IPS DF 4.7 (cell line): ENCODE measurements around the gene NR1D2.
"Not testable (repeated sequence)": the region's sequence is repeated elsewhere in the genome, so short reads cannot be mapped to it uniquely, and the experiment has no call there.

Experiments used
- DNase-seq: peaks from one replicate; pipeline ENCODE4 v3.0.0-alpha.2; 2013; ENCODE audit warnings: low spot score; ENCODE audit errors: extremely low read depth

Gene NR1D2

DNA sequence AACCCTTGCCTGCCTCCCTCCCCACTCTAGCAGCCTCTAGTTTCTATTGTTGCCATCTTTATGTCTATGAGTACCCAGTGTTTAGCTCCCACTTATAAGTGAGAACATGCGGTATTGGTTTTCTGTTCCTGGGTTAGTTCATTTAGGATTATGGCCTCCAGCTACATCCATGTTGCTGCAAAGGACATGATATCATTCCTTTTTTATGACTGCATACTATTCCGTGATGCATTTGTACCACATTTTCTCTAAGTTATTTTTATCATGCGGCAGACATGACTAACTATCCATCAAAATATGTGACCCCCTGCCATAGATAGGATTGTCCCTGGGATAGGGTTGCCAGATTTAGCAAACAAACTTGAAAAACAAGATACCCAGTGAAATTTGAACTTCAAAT lies 58.4 kb downstream of the NR1D2 start:
- DNase-seq = no peak

DNA sequence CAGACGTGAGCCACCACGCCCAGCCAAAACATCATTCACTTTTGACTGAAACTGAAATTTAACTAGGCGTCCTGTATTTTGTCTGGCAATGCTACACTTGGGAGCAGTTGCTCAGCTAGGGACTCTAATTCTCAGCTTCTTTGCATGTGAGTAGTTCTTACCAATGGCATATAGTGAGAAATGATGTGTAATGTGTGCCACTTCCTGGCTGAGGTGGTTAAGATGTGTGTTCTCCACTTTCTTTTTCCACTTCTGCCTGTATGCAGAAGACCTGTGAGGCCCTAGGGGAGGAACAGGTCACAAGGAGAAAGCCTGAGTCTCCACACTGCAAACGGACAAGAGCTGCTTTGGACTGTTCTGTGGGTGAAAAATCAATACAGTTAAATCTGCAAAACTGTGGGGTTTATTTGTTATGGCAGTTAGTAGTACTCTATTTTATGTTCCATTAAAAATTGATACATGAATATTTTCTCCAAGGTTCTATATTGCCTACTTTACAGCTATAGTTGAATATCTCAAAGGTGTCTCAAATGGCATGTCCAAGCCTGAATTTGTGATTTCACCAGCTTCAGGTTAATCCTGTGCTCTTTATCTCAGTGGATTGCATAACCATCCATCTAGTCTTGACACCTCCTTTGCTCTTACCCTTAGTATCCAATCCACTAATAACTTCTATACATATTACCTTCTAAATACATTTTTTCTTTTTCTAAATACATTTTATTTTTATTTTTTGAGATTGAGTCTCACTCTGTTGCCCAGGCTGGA lies 59.3 kb downstream of the NR1D2 start:
- DNase-seq = no peak

DNA sequence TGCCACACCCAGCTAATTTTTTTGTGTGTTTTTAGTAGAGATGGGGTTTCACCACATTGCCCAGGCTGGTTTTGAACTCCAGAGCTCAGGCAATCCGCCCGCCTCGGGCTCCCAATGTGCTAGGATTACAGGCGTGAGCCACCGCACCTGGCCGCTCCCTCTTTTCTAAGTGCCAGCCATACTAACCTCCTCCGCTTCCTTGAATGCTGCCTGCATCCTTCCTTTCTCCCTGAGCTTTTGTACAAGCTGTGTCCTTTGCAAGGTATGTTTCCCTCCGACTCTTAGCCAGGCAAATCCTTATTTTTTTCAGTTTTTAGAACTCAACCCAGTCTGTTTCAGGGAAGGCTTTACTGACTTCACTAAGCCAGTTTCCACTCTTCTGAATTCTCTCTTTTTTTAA lies 60.6 kb downstream of the NR1D2 start:
- no peak for DNase-seq

DNA sequence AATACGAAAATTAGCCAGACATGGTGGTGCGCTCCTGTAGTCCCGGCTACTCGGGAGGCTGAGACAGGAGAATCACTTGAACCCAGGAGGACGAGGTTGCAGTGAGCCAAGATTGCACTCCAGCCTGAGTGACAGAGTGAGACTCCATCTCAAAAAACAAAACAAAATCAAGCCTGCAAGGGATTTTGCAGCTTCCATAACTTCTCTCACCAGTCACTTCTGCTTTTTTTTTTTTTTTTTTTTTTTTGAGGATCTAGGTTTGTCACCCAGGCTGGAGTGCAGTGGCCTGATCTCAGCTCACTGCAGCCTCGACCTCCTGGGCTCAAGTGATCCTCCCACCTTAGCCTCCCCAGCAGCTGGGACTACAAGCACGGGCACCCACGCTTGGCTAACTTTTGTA lies 65.7 kb downstream of the NR1D2 start:
- DNase-seq = not testable (repeated sequence)

DNA sequence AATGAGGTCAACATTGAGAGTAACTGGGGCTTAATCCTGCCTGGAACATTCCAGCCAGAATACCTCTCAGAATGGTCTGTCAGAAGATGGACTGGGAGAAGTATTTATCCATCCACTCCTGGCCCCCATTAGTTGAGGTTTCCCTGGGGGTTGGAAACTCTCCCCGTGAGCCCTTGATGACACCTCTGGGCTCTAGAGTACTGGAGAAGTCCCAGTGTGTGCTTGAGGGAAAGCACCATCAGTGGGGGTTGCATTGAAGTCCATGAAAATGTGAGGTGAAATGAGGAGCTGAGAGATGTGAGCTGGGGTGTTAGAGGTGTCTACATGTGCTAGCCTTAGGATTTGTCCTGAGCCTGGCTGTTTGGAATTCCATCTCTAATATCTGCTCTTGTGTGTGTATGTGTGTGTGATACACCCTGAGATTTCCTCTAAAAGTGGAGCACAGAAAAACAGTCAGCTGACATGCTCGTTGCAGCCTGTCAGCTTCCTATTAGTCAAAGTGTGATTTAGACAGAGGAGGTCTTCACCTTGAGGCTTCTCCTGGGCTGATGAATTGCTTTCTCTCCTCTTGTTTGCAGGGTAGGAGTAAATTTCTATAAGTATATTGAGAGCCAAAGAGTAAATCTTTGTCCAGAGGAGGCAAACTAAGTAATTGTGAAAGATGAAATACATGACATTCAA lies 67.6 kb downstream of the NR1D2 start:
- no peak for DNase-seq

DNA sequence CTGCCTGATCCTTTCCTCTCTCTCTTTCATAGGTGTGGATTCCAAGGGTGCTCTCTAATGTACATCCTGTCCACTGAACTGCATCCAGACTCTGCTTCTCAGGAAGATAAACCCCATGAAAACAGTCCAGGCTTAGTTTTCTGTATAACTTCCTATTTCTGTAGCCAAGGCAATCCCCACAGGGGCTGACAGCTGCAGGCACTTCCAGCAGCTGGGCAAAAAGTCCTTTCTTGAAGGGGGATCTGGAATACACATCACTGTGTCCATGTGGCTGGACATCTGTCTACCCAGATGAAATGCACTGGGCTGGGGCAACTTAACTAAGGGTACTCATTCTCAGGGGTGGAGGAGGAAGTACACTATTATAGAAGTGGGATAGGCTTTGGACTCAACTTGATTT lies 72.2 kb downstream of the NR1D2 start:
- no peak for DNase-seq

DNA sequence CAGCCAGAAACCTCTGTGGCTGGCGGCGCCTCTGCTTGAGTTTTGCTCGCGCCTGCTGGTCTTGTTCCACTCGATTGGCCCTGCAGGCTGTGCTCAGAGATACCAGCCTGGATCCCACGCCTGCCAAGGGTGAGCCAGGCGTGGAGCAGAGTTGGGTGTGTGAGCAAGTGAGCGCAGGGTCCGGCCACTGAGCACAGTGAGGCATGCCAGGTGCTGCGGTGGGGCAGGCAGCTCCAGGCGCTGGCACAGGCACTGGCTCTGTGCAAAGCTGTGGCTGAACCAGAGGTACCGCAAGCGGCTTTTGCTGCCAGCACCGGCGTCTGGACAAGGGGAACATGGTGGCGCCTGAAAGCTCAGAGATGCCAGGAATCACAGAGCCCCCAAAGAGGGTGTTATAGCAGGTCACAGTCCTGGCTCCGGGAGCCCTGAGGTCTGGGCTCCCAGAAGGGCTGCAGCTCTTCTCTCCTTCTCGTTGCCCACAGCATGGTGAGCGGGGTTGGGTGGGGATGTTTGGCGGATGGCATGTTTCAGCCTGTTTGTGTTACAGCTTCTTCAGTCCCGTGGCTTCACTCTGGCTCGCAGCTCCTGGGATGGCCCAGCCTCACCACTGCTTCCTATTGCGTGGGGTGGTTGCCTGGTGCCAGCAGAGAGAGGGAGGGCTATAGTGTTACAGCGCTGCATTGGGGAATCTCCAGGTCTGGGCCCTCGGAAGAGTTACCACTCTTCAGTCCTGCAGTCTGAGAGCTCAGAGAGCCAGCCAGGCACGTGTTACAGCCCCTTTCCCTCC lies 73.9 kb downstream of the NR1D2 start:
- no peak for DNase-seq

DNA sequence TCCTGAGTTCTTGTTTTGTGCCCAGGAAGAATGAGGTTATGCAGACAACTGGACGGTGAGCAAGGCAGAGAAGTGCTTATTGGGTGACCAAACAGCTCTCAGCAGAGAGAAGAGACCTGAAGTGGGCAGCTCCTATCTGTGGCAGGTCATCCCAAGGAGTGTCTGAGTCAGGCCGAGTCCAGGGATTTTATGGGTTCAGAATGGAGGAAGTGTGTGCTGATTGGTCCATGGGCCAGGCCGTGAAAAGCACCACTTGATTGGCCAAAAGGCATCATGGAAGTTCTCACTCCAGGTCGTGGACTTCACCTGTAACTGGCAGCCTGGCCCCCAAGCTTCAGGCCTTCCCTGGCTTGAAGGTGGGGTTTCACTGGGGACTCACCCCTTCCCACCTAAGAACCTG lies 74.5 kb downstream of the NR1D2 start:
- DNase-seq = no peak

DNA sequence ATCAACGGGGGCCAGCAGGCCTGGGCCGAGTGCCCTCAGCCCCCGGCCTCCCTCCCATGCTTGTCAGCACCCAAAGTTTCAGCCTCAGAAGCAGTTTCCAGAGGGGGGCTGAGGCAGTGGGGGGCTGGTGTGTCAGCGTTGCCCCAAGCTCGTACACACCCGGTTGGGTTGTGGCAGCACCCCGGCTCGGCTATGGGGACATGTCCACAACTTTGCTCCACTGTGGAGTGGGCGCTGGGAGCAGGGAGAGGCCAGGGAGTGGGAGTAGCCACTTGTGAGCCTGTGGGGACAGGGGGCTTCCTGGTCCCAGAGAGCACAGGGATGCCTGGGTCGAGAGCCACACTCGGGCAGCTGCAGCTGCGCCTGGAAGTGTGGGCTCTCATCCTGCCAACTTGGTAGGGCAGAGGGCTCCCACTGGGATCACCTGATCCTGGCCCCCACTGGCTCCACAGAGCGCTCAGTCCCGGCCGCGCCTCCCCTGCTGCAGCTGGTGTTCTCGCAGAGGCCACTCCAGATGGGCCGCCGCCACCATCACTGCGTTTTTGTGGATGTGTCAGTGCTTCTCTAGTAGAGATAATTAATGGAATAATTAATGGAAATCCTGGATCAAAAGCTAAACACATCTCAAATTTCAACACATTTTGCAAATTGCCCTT lies 75.1 kb downstream of the NR1D2 start:
- DNase-seq = no peak

DNA sequence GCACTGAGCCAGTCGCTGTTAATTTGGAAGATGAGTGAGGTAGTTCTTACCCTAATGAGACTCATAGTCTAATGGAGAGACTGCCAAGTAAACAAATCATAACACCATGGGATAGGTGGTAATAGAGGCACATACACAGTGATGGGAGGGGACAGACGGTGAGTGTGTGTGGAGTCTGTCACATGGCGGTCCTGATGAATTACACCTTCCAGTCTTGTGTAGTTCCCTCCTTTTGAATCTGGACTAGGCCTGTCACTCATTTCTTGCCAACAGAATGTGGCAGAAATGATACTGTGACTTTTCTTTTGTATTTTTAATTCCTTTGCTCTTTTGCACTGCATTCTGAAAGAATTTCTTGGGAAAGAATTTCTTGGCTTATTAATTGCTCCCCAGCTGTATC lies 78.1 kb downstream of the NR1D2 start:
- DNase-seq = no peak

DNA sequence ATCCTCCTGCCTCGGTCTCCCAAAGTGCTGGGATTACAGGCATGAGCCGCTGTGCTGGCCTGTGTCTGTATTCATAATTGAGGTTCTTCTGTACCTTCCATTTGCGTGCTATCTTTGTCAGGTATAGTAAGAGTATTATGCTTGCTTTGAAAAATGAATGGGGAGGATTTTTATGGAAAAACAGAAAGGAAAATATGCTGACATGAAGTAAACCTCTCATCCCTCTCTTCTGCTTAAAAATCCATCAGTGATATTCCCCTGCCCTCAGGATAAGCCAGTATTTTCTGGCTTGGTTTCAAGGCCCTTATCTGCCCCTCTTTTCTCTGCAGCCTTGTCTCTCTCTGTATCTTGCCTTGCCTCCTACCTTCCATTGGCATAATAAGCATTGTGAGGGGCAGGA lies 80.7 kb downstream of the NR1D2 start:
- no peak for DNase-seq

DNA sequence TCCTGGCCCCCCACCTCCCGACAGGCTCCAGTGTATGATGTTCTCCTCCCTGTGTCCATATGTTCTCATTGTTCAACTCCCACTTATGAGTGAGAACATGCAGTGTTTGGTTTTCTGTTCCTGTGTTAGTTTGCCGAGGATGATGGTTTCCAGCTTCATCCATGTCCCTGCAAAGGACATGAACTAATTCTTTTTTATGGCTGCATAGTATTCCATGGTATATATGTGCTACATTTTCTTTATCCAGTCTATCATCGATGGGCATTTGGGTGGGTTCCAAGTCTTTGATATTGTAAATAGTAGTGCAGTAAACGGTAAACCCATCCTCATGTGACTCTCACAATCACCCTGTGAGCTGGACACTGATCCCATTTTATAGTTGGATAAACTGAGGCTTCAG lies 81.6 kb downstream of the NR1D2 start:
- DNase-seq = not testable (repeated sequence)

DNA sequence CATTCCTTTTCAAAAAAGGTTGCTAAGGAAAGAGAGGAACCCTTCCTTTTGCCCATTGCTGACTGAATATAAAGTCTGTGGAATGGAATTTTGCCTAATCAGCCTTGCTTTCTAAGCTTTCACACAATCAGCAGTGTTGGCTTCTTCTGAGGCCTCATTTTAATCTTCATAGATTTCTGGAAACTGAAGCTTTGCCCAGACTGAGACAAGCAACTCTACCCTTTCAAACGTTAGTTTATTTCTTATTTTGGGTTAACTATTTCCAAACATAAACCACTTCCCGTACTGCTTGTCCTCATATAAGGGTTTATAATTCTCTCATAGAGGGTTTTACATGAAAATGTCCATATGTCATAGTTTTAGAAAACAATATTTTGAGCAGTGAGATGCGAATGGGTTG lies 82.9 kb downstream of the NR1D2 start:
- DNase-seq = no peak
